ENCODE measurements around the gene CACNA1A.
A peak's percentile ranks its signal among the peaks of the same experiment; 100 is the strongest.
"Not testable (repeated sequence)": the region's sequence is repeated elsewhere in the genome, so short reads cannot be mapped to it uniquely, and the experiment has no call there.

Gene CACNA1A

GRCh38 chr19:13420780-13421179, 85.5 kb downstream of the CACNA1A start:
- no peak for DNase-seq

GRCh38 chr19:13417054-13417453, 89.2 kb downstream of the CACNA1A start:
- DNase-seq: no peak

GRCh38 chr19:13411899-13412298, 94.4 kb downstream of the CACNA1A start:
- no peak for DNase-seq

- DNase-seq: no peak
Measured at GRCh38 chr19:13410946-13411345, 95.3 kb downstream of the CACNA1A start.

- DNase-seq: no peak
Measured at GRCh38 chr19:13408889-13409518, 97.3 kb downstream of the CACNA1A start.

GRCh38 chr19:13404236-13404635, 102.0 kb downstream of the CACNA1A start:
- DNase-seq: no peak

GRCh38 chr19:13401388-13401787, 104.9 kb downstream of the CACNA1A start:
- DNase-seq: peak; percentile 3

GRCh38 chr19:13400296-13400695, 106.0 kb downstream of the CACNA1A start:
- DNase-seq: no peak

- DNase-seq: no peak
Measured at GRCh38 chr19:13399746-13400145, 106.5 kb downstream of the CACNA1A start.

- DNase-seq: no peak
Measured at GRCh38 chr19:13398780-13399726, 107.2 kb downstream of the CACNA1A start.

GRCh38 chr19:13398182-13398581, 108.1 kb downstream of the CACNA1A start:
- DNase-seq: no peak

- no peak for DNase-seq
Measured at GRCh38 chr19:13396250-13397080, 109.8 kb downstream of the CACNA1A start.

GRCh38 chr19:13382633-13382938, 123.7 kb downstream of the CACNA1A start:
- DNase-seq: no peak

GRCh38 chr19:13381827-13382632, 124.2 kb downstream of the CACNA1A start:
- no peak for DNase-seq

- no peak for DNase-seq
Measured at GRCh38 chr19:13376537-13376936, 129.7 kb downstream of the CACNA1A start.

GRCh38 chr19:13373599-13373998, 132.7 kb downstream of the CACNA1A start:
- no peak for DNase-seq

- DNase-seq: no peak
Measured at GRCh38 chr19:13370948-13371347, 135.3 kb downstream of the CACNA1A start.

- no peak for DNase-seq
Measured at GRCh38 chr19:13366529-13367143, 139.6 kb downstream of the CACNA1A start.

- no peak for DNase-seq
Measured at GRCh38 chr19:13363954-13364353, 142.3 kb downstream of the CACNA1A start.

- no peak for DNase-seq
Measured at GRCh38 chr19:13363245-13363644, 143.0 kb downstream of the CACNA1A start.

GRCh38 chr19:13362668-13363067, 143.6 kb downstream of the CACNA1A start:
- DNase-seq: no peak

- DNase-seq: not testable (repeated sequence)
Measured at GRCh38 chr19:13361726-13362125, 144.6 kb downstream of the CACNA1A start.

All from SHP77 treated with DMSO at 0.1 percent for 48 hours (cell line).